Measurements from ENCODE around the gene NT5DC3. TPM values are rescaled to one million over a fixed set of nuclear protein-coding genes. Genes with fewer than 3 reads are reported as not detected.

NT5DC3 gene
- total RNA-seq, 2 donors from 2014 or later: 12.4 to 29.7 TPM

- intact Hi-C loops (cut with DNase I): no loop called here
- Histone ChIP-seq H3K27ac (no peak overlapping the region), H3K36me3 (no peaks in the 10 kb centered on the region), H3K9me3 (no peaks in the 10 kb centered on the region), H3K4me1 (replicated peaks) (no peaks in the 10 kb centered on the region), H3K4me3 (no peak overlapping the region), H3K27me3 (replicated peaks; ENCODE audit: insufficient read depth) (no peaks in the 10 kb centered on the region)
- TF ChIP-seq POLR2AphosphoS5 (IDR thresholded peaks at IDR 0.05) (no peak), POLR2A (IDR thresholded peaks at IDR 0.05) (no peak)
- TF ChIP-seq, protein P1, sequence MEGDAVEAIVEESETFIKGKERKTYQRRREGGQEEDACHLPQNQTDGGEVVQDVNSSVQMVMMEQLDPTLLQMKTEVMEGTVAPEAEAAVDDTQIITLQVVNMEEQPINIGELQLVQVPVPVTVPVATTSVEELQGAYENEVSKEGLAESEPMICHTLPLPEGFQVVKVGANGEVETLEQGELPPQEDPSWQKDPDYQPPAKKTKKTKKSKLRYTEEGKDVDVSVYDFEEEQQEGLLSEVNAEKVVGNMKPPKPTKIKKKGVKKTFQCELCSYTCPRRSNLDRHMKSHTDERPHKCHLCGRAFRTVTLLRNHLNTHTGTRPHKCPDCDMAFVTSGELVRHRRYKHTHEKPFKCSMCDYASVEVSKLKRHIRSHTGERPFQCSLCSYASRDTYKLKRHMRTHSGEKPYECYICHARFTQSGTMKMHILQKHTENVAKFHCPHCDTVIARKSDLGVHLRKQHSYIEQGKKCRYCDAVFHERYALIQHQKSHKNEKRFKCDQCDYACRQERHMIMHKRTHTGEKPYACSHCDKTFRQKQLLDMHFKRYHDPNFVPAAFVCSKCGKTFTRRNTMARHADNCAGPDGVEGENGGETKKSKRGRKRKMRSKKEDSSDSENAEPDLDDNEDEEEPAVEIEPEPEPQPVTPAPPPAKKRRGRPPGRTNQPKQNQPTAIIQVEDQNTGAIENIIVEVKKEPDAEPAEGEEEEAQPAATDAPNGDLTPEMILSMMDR (IDR thresholded peaks at IDR 0.05): no peak
- 92% methylated on average over 5 of the region's 5 CpGs for WGBS
- no peak for DNase-seq (ENCODE audit: low spot score)
Measured at GRCh38 chr12:103756443-103756842, 84.6 kb downstream of the NT5DC3 start.

GRCh38 chr12:103755425-103755824 is 85.6 kb downstream of the NT5DC3 start:
- no peak for DNase-seq (ENCODE audit: low spot score)
- Histone ChIP-seq H3K36me3 (no peaks in the 10 kb centered on the region), H3K27me3 (replicated peaks; ENCODE audit: insufficient read depth) (no peaks in the 10 kb centered on the region), H3K9me3 (no peaks in the 10 kb centered on the region), H3K4me1 (replicated peaks) (no peaks in the 10 kb centered on the region), H3K4me3 (no peak overlapping the region), H3K27ac (no peak overlapping the region)
- intact Hi-C loops (cut with DNase I): no loop called here
- TF ChIP-seq POLR2A (IDR thresholded peaks at IDR 0.05) (no peak), POLR2AphosphoS5 (IDR thresholded peaks at IDR 0.05) (no peak)
- TF ChIP-seq, protein P1 (IDR thresholded peaks at IDR 0.05): no peak
- 64% methylated on average over 3 of the region's 3 CpGs for WGBS

DNA sequence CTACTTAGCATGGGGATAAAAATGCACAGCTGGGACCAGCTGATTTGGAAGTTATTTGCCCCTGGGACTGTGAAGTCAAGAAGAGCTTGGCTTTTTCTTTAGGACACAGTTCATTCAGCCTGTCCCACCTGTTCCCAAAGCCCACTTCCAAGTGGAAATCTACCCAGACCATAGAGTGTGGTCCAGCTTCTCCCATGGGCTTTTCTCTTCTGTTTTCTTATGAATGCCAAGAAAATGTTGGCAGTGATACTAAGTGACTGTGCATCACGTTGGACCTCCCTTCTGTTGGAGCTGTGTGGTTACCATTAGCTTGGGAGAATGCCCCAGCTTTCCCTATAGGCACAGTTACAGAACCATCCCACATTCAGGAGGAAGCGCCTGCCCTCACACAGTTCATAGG is 89.4 kb downstream of the NT5DC3 start:
- no peak for DNase-seq (ENCODE audit: low spot score)
- H3K4me3 ChIP-seq: no peak overlapping the region
- 53% methylated on average over 2 of the region's 2 CpGs for WGBS
- no peak overlapping the region for H3K27ac ChIP-seq
- H3K9me3 ChIP-seq: no peaks in the 10 kb centered on the region
- H3K36me3 ChIP-seq: no peaks in the 10 kb centered on the region
- intact Hi-C loops (cut with DNase I): no loop called here
- no peaks in the 10 kb centered on the region for H3K4me1 ChIP-seq (replicated peaks)
- H3K27me3 ChIP-seq (replicated peaks; ENCODE audit: insufficient read depth): no peaks in the 10 kb centered on the region
- TF ChIP-seq, protein P1 (IDR thresholded peaks at IDR 0.05): no peak
- no peak for TF ChIP-seq POLR2AphosphoS5 (IDR thresholded peaks at IDR 0.05)
- no peak for TF ChIP-seq POLR2A (IDR thresholded peaks at IDR 0.05)

GRCh38 chr12:103751171-103751570 is 89.9 kb downstream of the NT5DC3 start:
- no peaks in the 10 kb centered on the region for H3K9me3 ChIP-seq
- no peak overlapping the region for H3K27ac ChIP-seq
- H3K36me3 ChIP-seq: no peaks in the 10 kb centered on the region
- no peaks in the 10 kb centered on the region for H3K27me3 ChIP-seq (replicated peaks; ENCODE audit: insufficient read depth)
- DNase-seq (ENCODE audit: low spot score): no peak
- intact Hi-C loops (cut with DNase I): no loop called here
- no peaks in the 10 kb centered on the region for H3K4me1 ChIP-seq (replicated peaks)
- WGBS: 86% methylated on average over 1 of the region's 1 CpG
- H3K4me3 ChIP-seq: no peak overlapping the region
- TF ChIP-seq POLR2AphosphoS5 (IDR thresholded peaks at IDR 0.05) (no peak), POLR2A (IDR thresholded peaks at IDR 0.05) (no peak)
- TF ChIP-seq, protein P1 (IDR thresholded peaks at IDR 0.05): no peak

DNA sequence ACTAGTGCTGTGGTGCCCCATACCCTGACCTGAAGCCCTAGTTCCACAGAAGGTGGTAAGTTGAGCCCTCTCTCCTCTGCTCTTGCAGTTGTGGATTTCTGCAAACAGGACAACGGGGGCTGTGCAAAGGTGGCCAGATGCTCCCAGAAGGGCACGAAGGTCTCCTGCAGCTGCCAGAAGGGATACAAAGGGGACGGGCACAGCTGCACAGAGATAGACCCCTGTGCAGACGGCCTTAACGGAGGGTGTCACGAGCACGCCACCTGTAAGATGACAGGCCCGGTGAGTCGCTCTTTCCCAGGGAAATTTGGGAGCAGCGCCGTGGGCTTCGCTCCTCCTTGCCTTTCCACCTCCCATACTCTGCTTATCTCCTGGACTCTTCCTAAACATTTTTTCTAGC is 92.2 kb downstream of the NT5DC3 start:
- H3K4me1 ChIP-seq (replicated peaks): no peaks in the 10 kb centered on the region
- intact Hi-C loops (cut with DNase I): no loop called here
- no peak overlapping the region for H3K4me3 ChIP-seq
- TF ChIP-seq POLR2A (IDR thresholded peaks at IDR 0.05) (no peak), POLR2AphosphoS5 (IDR thresholded peaks at IDR 0.05) (no peak)
- TF ChIP-seq, protein P1 (IDR thresholded peaks at IDR 0.05): no peak
- DNase-seq (ENCODE audit: low spot score): no peak
- no peaks in the 10 kb centered on the region for H3K27me3 ChIP-seq (replicated peaks; ENCODE audit: insufficient read depth)
- WGBS: 93% methylated on average over 12 of the region's 12 CpGs
- H3K27ac ChIP-seq: no peak overlapping the region
- H3K36me3 ChIP-seq: no peaks in the 10 kb centered on the region
- H3K9me3 ChIP-seq: no peaks in the 10 kb centered on the region
